Stomach smooth muscle (tissue), 2 donors: ENCODE data around the gene SPATS1.

Source experiments
- H3K27ac ChIP-seq: one replicate; pipeline ENCODE4 v1.7.0; 2013; ENCODE audit warnings: mild to moderate bottlenecking, low read length, inconsistent platforms
- H3K27me3 ChIP-seq, 2 donors: one replicate each; pipeline ENCODE4 v1.7.0; 2013; ENCODE audit warnings: low read length in 2 of 2; ENCODE audit not compliant: insufficient read depth in 2 of 2, control insufficient read depth in 1 of 2
- H3K36me3 ChIP-seq, 2 donors: one replicate each; pipeline ENCODE4 v1.7.0; 2013; ENCODE audit warnings: low read length in 2 of 2; ENCODE audit not compliant: control insufficient read depth in 2 of 2, insufficient read depth in 2 of 2
- H3K4me1 ChIP-seq: one replicate; pipeline ENCODE4 v1.7.0; 2013; ENCODE audit warnings: low read length; ENCODE audit not compliant: control insufficient read depth, insufficient read depth
- H3K4me3 ChIP-seq, 2 donors: one replicate each; pipeline ENCODE4 v1.7.0; 2013; ENCODE audit warnings: low read length in 2 of 2
- H3K9ac ChIP-seq, 2 donors: one replicate each; pipeline ENCODE4 v1.7.0; 2013; ENCODE audit warnings: low read length in 2 of 2, mild to moderate bottlenecking in 1 of 2
- H3K9me3 ChIP-seq, 2 donors: one replicate each; pipeline ENCODE4 v1.7.0; 2013; ENCODE audit warnings: low read length in 2 of 2; ENCODE audit not compliant: control insufficient read depth in 2 of 2
- donor health status: healthy.
- donor health status: Pancreatic carcinoma.

Gene SPATS1

GRCh38 chr6:44390158-44390683 lies 47.8 kb downstream of the SPATS1 start:
- Histone ChIP-seq H3K9ac (no peak overlapping the region), H3K27ac (no peak overlapping the region), H3K9me3 (no peaks in the 10 kb centered on the region), H3K27me3 (no peaks in the 10 kb centered on the region), H3K36me3 (peaks cover 24 to 26% of the 10 kb centered on the region in 2 donors), H3K4me3 (no peak overlapping the region), H3K4me1 (peaks cover 14% of the 10 kb centered on the region)
